ENCODE results near the gene MAP2K2. TPM values are rescaled to one million over a fixed set of nuclear protein-coding genes. Genes with fewer than 3 reads are reported as not detected.
"Not testable (repeated sequence)": the region's sequence is repeated elsewhere in the genome, so short reads cannot be mapped to it uniquely, and the experiment has no call there.

MAP2K2 gene
- total and polyA plus RNA-seq, 9 of the 15 experiments (the other 6 are each of a cell fraction or from before 2014, with no cell fraction given): 1.0 to 151 (median 58.3) TPM

DNA sequence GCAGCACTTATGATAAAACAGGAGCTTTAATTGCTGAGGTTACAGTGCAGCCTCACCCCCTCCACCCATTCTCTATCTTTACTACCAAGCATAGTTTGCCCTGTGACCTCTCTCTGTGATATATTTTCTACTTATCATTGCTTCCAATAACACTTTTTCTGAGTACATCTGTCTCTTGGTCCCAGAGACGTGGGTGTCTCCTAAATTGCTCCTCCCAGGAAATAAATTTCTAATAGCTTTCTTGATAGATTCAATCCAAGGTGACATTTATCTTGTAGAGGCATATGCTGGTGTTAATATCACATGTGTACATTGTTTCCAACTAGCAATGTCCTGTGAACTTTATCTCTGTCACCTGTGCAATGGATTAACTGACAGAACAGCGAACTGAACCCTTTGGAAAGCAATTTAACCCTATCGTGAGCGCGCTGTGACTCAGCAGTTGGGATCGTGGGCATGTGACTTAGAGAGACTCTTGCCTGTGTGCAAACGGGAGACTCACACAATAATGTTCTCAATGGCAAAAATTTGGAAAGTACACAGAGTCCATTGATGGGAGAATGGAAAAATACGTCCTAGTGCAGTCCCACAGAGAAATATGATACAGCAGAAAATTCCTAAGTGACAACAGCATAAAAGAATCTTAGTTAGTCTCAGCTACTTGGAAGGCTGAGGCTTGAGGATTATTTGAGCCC, 7.0 kb upstream of the MAP2K2 start (continued):
- TF ChIP-seq NR2C1 (IDR thresholded peaks at IDR 0.05) (peak; percentile 75), NR2C1 (tag; IDR thresholded peaks at IDR 0.05) (peak; percentile 61), ZNF699 (CRISPR knock-in tag; IDR thresholded peaks at IDR 0.05; ENCODE audit: insufficient replicate concordance) (no peak), NR2C2 (CRISPR knock-in tag; IDR thresholded peaks at IDR 0.05) (no peak), NR2C2 (tag; IDR thresholded peaks at IDR 0.05) (peak; percentile 81), CTBP1 (IDR thresholded peaks at IDR 0.05; ENCODE audit: borderline replicate concordance) (peak; percentile 75), CHD4 (IDR thresholded peaks at IDR 0.05; ENCODE audit: insufficient read depth, insufficient replicate concordance, low read depth, low read length, poor library complexity, severe bottlenecking) (peak; percentile 50), EGR1 (conservative IDR thresholded peaks at IDR 0.05) (peak; percentile 61), SMARCC2 (IDR thresholded peaks at IDR 0.05; ENCODE audit: low read depth) (peak; percentile 78; the same call in 1 of the 2 replicates), NFIC (IDR thresholded peaks at IDR 0.05) (peak; percentile 81), ZKSCAN3 (CRISPR knock-in tag; IDR thresholded peaks at IDR 0.05) (no peak), PHF21A (IDR thresholded peaks at IDR 0.05; ENCODE audit: borderline replicate concordance, low read depth) (0 out of 2 replicates have a peak, but pooled peaks have one; percentile 15), TOE1 (IDR thresholded peaks at IDR 0.05; ENCODE audit: borderline replicate concordance) (peak; percentile 83), TOE1 (CRISPR knock-in tag; IDR thresholded peaks at IDR 0.05; ENCODE audit: borderline replicate concordance, low read depth) (no peak)
- TF ChIP-seq, protein P1, sequence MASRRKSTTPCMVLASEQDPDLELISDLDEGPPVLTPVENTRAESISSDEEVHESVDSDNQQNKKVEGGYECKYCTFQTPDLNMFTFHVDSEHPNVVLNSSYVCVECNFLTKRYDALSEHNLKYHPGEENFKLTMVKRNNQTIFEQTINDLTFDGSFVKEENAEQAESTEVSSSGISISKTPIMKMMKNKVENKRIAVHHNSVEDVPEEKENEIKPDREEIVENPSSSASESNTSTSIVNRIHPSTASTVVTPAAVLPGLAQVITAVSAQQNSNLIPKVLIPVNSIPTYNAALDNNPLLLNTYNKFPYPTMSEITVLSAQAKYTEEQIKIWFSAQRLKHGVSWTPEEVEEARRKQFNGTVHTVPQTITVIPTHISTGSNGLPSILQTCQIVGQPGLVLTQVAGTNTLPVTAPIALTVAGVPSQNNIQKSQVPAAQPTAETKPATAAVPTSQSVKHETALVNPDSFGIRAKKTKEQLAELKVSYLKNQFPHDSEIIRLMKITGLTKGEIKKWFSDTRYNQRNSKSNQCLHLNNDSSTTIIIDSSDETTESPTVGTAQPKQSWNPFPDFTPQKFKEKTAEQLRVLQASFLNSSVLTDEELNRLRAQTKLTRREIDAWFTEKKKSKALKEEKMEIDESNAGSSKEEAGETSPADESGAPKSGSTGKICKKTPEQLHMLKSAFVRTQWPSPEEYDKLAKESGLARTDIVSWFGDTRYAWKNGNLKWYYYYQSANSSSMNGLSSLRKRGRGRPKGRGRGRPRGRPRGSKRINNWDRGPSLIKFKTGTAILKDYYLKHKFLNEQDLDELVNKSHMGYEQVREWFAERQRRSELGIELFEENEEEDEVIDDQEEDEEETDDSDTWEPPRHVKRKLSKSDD (conservative IDR thresholded peaks at IDR 0.05; ENCODE audit: low read length): no peak
- TF ChIP-seq, protein P2, sequence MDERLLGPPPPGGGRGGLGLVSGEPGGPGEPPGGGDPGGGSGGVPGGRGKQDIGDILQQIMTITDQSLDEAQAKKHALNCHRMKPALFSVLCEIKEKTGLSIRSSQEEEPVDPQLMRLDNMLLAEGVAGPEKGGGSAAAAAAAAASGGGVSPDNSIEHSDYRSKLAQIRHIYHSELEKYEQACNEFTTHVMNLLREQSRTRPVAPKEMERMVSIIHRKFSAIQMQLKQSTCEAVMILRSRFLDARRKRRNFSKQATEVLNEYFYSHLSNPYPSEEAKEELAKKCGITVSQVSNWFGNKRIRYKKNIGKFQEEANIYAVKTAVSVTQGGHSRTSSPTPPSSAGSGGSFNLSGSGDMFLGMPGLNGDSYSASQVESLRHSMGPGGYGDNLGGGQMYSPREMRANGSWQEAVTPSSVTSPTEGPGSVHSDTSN (CRISPR knock-in tag; IDR thresholded peaks at IDR 0.05; ENCODE audit: low read depth): no peak
- TF ChIP-seq, protein P2 (tag; conservative IDR thresholded peaks at IDR 0.05; ENCODE audit: low read depth): 0 out of 2 replicates have a peak, but pooled peaks have one; percentile 16

DNA sequence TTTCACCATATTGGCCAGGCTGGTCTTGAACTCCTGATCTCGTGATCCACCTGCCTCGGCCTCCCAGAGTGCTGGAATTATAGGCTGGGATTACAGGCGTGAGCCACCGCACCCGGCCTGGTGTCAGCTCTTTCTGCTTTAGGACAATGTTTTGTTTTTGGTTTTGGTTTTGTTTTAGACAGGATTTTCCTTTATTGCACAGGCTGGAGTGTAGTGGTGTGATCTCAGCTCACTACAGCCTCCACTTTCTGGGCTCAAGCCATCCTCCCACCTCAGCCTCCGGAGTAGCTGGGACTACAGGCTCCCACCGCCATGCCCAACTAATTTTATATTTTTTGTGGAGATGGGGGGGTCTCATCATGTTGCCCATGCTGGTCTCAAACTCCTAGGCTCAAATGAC, 5.1 kb upstream of the MAP2K2 start:
- H3K27ac ChIP-seq (ENCODE audit: extremely low read depth, low read depth, low read length); CTCF ChIA-PET (ENCODE audit: low intra/inter-chr PET ratio); FAIRE-seq; H3K9ac ChIP-seq (ENCODE audit: insufficient read depth in 1 of 2, low read depth in 2 of 2, low read length in 2 of 2); H2AFZ ChIP-seq (ENCODE audit: low read depth, low read length); H3K79me2 ChIP-seq (ENCODE audit: control insufficient read depth, insufficient read depth, low read length); H3K9me1 ChIP-seq (ENCODE audit: control insufficient read depth, insufficient read depth, low read length); ATAC-seq; intact Hi-C loops (cut with micrococcal nuclease); H3K4me2 ChIP-seq (ENCODE audit: insufficient read depth, low read length); H3K27me3 ChIP-seq (ENCODE audit: control insufficient read depth in 2 of 2, insufficient read depth in 2 of 2, low read length in 2 of 2); H3K36me3 ChIP-seq (ENCODE audit: control insufficient read depth, insufficient read depth, low read length); H3K9me3 ChIP-seq (replicated peaks; ENCODE audit: control insufficient read depth, insufficient read depth, low read depth, low read length); BruUV-seq (replicated peaks); DNase-seq (ENCODE audit: extremely low read depth in 1 of 4, low spot score in 3 of 4); H3K4me3 ChIP-seq; H4K20me1 ChIP-seq (replicated peaks; ENCODE audit: control insufficient read depth, insufficient read depth, low read length); in situ Hi-C loops (cut with MboI): not testable (repeated sequence)
- peaks cover 16 to 25% of the 10 kb centered on the region in 2 experiments for H3K4me1 ChIP-seq (replicated peaks in 1 of 2; ENCODE audit: control insufficient read depth in 2 of 2, insufficient read depth in 2 of 2, low read length in 2 of 2)
- 84% methylated on average over 5 of the region's 7 CpGs for WGBS (ENCODE audit: insufficient coverage, low coverage, missing lambda C conversion rate)
- POLR2A ChIA-PET: interaction anchor here (0.6 kb wide), 1 partner anchor 40 kb away, joined by 3 read pairs; no protein-coding TSS in a partner anchor
